Measurements from ENCODE around the gene FECH.

Gene FECH

GRCh38 chr18:57575542-57575941 is 11.0 kb downstream of the FECH start:
- H3K9me3 ChIP-seq (ENCODE audit: control insufficient read depth, low read length): no peaks in the 10 kb centered on the region
- H3K4me3 ChIP-seq (ENCODE audit: low read length): no peak overlapping the region
- H3K36me3 ChIP-seq (ENCODE audit: control insufficient read depth, insufficient read depth, low read length): peaks cover 7% of the 10 kb centered on the region
- no peaks in the 10 kb centered on the region for H3K27me3 ChIP-seq (ENCODE audit: control insufficient read depth, insufficient read depth, low read length)
- H3K4me1 ChIP-seq (ENCODE audit: control insufficient read depth, insufficient read depth, low read length): no peaks in the 10 kb centered on the region
- H3K9ac ChIP-seq (ENCODE audit: low read length): no peak overlapping the region

GRCh38 chr18:57574866-57575265 is 11.6 kb downstream of the FECH start:
- Histone ChIP-seq H3K4me1 (ENCODE audit: control insufficient read depth, insufficient read depth, low read length) (no peaks in the 10 kb centered on the region), H3K9ac (ENCODE audit: low read length) (no peak overlapping the region), H3K4me3 (ENCODE audit: low read length) (no peak overlapping the region), H3K9me3 (ENCODE audit: control insufficient read depth, low read length) (no peaks in the 10 kb centered on the region), H3K36me3 (ENCODE audit: control insufficient read depth, insufficient read depth, low read length) (peaks cover 7% of the 10 kb centered on the region), H3K27me3 (ENCODE audit: control insufficient read depth, insufficient read depth, low read length) (no peaks in the 10 kb centered on the region)

- Histone ChIP-seq H3K9me3 (ENCODE audit: control insufficient read depth, low read length) (no peaks in the 10 kb centered on the region), H3K9ac (ENCODE audit: low read length) (no peak overlapping the region), H3K36me3 (ENCODE audit: control insufficient read depth, insufficient read depth, low read length) (peaks cover 7% of the 10 kb centered on the region), H3K4me3 (ENCODE audit: low read length) (no peak overlapping the region), H3K27me3 (ENCODE audit: control insufficient read depth, insufficient read depth, low read length) (no peaks in the 10 kb centered on the region), H3K4me1 (ENCODE audit: control insufficient read depth, insufficient read depth, low read length) (no peaks in the 10 kb centered on the region)
These were observed 16.3 kb downstream of the FECH start for GRCh38 chr18:57570162-57570561.

GRCh38 chr18:57569133-57569532 is 17.4 kb downstream of the FECH start:
- peaks cover 7% of the 10 kb centered on the region for H3K36me3 ChIP-seq (ENCODE audit: control insufficient read depth, insufficient read depth, low read length)
- no peaks in the 10 kb centered on the region for H3K9me3 ChIP-seq (ENCODE audit: control insufficient read depth, low read length)
- H3K4me1 ChIP-seq (ENCODE audit: control insufficient read depth, insufficient read depth, low read length): no peaks in the 10 kb centered on the region
- H3K9ac ChIP-seq (ENCODE audit: low read length): no peak overlapping the region
- no peaks in the 10 kb centered on the region for H3K27me3 ChIP-seq (ENCODE audit: control insufficient read depth, insufficient read depth, low read length)
- H3K4me3 ChIP-seq (ENCODE audit: low read length): no peak overlapping the region

GRCh38 chr18:57561728-57562423 is 24.6 kb downstream of the FECH start:
- Histone ChIP-seq H3K4me1 (ENCODE audit: control insufficient read depth, insufficient read depth, low read length) (no peaks in the 10 kb centered on the region), H3K9me3 (ENCODE audit: control insufficient read depth, low read length) (no peaks in the 10 kb centered on the region), H3K36me3 (ENCODE audit: control insufficient read depth, insufficient read depth, low read length) (no peaks in the 10 kb centered on the region), H3K9ac (ENCODE audit: low read length) (no peak overlapping the region), H3K4me3 (ENCODE audit: low read length) (no peak overlapping the region), H3K27me3 (ENCODE audit: control insufficient read depth, insufficient read depth, low read length) (no peaks in the 10 kb centered on the region)

GRCh38 chr18:57561261-57561660 is 25.2 kb downstream of the FECH start:
- no peaks in the 10 kb centered on the region for H3K4me1 ChIP-seq (ENCODE audit: control insufficient read depth, insufficient read depth, low read length)
- H3K9me3 ChIP-seq (ENCODE audit: control insufficient read depth, low read length): no peaks in the 10 kb centered on the region
- no peak overlapping the region for H3K9ac ChIP-seq (ENCODE audit: low read length)
- H3K36me3 ChIP-seq (ENCODE audit: control insufficient read depth, insufficient read depth, low read length): no peaks in the 10 kb centered on the region
- no peak overlapping the region for H3K4me3 ChIP-seq (ENCODE audit: low read length)
- no peaks in the 10 kb centered on the region for H3K27me3 ChIP-seq (ENCODE audit: control insufficient read depth, insufficient read depth, low read length)

- no peaks in the 10 kb centered on the region for H3K27me3 ChIP-seq (ENCODE audit: control insufficient read depth, insufficient read depth, low read length)
- H3K36me3 ChIP-seq (ENCODE audit: control insufficient read depth, insufficient read depth, low read length): no peaks in the 10 kb centered on the region
- no peak overlapping the region for H3K4me3 ChIP-seq (ENCODE audit: low read length)
- no peak overlapping the region for H3K9ac ChIP-seq (ENCODE audit: low read length)
- no peaks in the 10 kb centered on the region for H3K4me1 ChIP-seq (ENCODE audit: control insufficient read depth, insufficient read depth, low read length)
- no peaks in the 10 kb centered on the region for H3K9me3 ChIP-seq (ENCODE audit: control insufficient read depth, low read length)
These were observed 27.2 kb downstream of the FECH start for GRCh38 chr18:57559314-57559713.

- H3K36me3 ChIP-seq (ENCODE audit: control insufficient read depth, insufficient read depth, low read length): no peaks in the 10 kb centered on the region
- H3K9me3 ChIP-seq (ENCODE audit: control insufficient read depth, low read length): no peaks in the 10 kb centered on the region
- H3K27me3 ChIP-seq (ENCODE audit: control insufficient read depth, insufficient read depth, low read length): no peaks in the 10 kb centered on the region
- no peak overlapping the region for H3K9ac ChIP-seq (ENCODE audit: low read length)
- H3K4me3 ChIP-seq (ENCODE audit: low read length): no peak overlapping the region
- H3K4me1 ChIP-seq (ENCODE audit: control insufficient read depth, insufficient read depth, low read length): no peaks in the 10 kb centered on the region
These were observed 31.4 kb downstream of the FECH start for GRCh38 chr18:57555134-57555533.

GRCh38 chr18:57550510-57550909 is 36.0 kb downstream of the FECH start:
- H3K9me3 ChIP-seq (ENCODE audit: control insufficient read depth, low read length): no peaks in the 10 kb centered on the region
- no peaks in the 10 kb centered on the region for H3K27me3 ChIP-seq (ENCODE audit: control insufficient read depth, insufficient read depth, low read length)
- no peak overlapping the region for H3K4me3 ChIP-seq (ENCODE audit: low read length)
- no peak overlapping the region for H3K9ac ChIP-seq (ENCODE audit: low read length)
- no peaks in the 10 kb centered on the region for H3K4me1 ChIP-seq (ENCODE audit: control insufficient read depth, insufficient read depth, low read length)
- peaks cover 3% of the 10 kb centered on the region for H3K36me3 ChIP-seq (ENCODE audit: control insufficient read depth, insufficient read depth, low read length)

GRCh38 chr18:57547260-57547659 is 39.2 kb downstream of the FECH start:
- Histone ChIP-seq H3K4me1 (ENCODE audit: control insufficient read depth, insufficient read depth, low read length) (no peaks in the 10 kb centered on the region), H3K4me3 (ENCODE audit: low read length) (no peak overlapping the region), H3K9me3 (ENCODE audit: control insufficient read depth, low read length) (no peaks in the 10 kb centered on the region), H3K9ac (ENCODE audit: low read length) (no peak overlapping the region), H3K36me3 (ENCODE audit: control insufficient read depth, insufficient read depth, low read length) (peaks cover 3% of the 10 kb centered on the region), H3K27me3 (ENCODE audit: control insufficient read depth, insufficient read depth, low read length) (no peaks in the 10 kb centered on the region)

- H3K9me3 ChIP-seq (ENCODE audit: control insufficient read depth, low read length): no peaks in the 10 kb centered on the region
- no peaks in the 10 kb centered on the region for H3K27me3 ChIP-seq (ENCODE audit: control insufficient read depth, insufficient read depth, low read length)
- no peak overlapping the region for H3K9ac ChIP-seq (ENCODE audit: low read length)
- H3K4me1 ChIP-seq (ENCODE audit: control insufficient read depth, insufficient read depth, low read length): no peaks in the 10 kb centered on the region
- no peak overlapping the region for H3K4me3 ChIP-seq (ENCODE audit: low read length)
- peaks cover 3% of the 10 kb centered on the region for H3K36me3 ChIP-seq (ENCODE audit: control insufficient read depth, insufficient read depth, low read length)
These were observed 41.4 kb downstream of the FECH start for GRCh38 chr18:57544936-57545660.

- H3K9ac ChIP-seq (ENCODE audit: low read length): no peak overlapping the region
- no peaks in the 10 kb centered on the region for H3K9me3 ChIP-seq (ENCODE audit: control insufficient read depth, low read length)
- H3K27me3 ChIP-seq (ENCODE audit: control insufficient read depth, insufficient read depth, low read length): no peaks in the 10 kb centered on the region
- no peaks in the 10 kb centered on the region for H3K36me3 ChIP-seq (ENCODE audit: control insufficient read depth, insufficient read depth, low read length)
- H3K4me1 ChIP-seq (ENCODE audit: control insufficient read depth, insufficient read depth, low read length): no peaks in the 10 kb centered on the region
- no peak overlapping the region for H3K4me3 ChIP-seq (ENCODE audit: low read length)
These were observed 42.9 kb downstream of the FECH start for GRCh38 chr18:57543560-57543959.
